Endothelial cell of umbilical vein (primary cell): ENCODE results near the gene MYO18A. TPM values are rescaled to one million over a fixed set of nuclear protein-coding genes. Genes with fewer than 3 reads are reported as not detected.

Experiments used
- BruUV-seq: library from RNA; stranded (reverse); fragments of 400-500 nt; replicated peaks from 2 replicates; lab custom pipeline; 2021; lab: Mats Ljungman, UMichigan
- CTCF ChIA-PET: fragments of 300-600, 350-600 bp; sonication (Branson Sonifier 250); formaldehyde crosslinking; loops from one replicate; lab custom pipeline; 2021; ENCODE audit warnings: antibody characterized with exemption, inconsistent platforms; lab: Charles Lee
- POLR2A ChIA-PET: fragments of 300-600, 350-600 bp; sonication (Branson Sonifier 250); formaldehyde crosslinking; loops from one replicate; lab custom pipeline; 2021; ENCODE audit warnings: antibody characterized with exemption, inconsistent platforms; lab: Charles Lee
- DNase-seq: peaks from one replicate; pipeline ENCODE4 v3.0.0-alpha.2; 2011; ENCODE audit warnings: low read depth, low spot score
- FAIRE-seq: peaks from 2 replicates; lab custom pipeline; 2011; peaks lifted over from hg19 to GRCh38; lab: Jason Lieb, UNC
- H2AFZ ChIP-seq: 2 replicates; pipeline ENCODE4 v1.6.0; 2012; ENCODE audit warnings: low read depth, low read length, control low read depth, inconsistent platforms
- H3K27ac ChIP-seq: 2 replicates; pipeline ENCODE4 v1.5.1; 2011; ENCODE audit warnings: low read depth, mild to moderate bottlenecking, control low read depth, low read length, moderate library complexity; ENCODE audit not compliant: insufficient read depth
- H3K27me3 ChIP-seq, 2 experiments: 2 replicates each; pipeline versions ENCODE4 v1.6.0 to v1.6.1; 2011; ENCODE audit warnings: low read length in 2 of 2, mixed read lengths in 1 of 2; ENCODE audit not compliant: control insufficient read depth in 2 of 2, insufficient read depth in 2 of 2
- H3K36me3 ChIP-seq, 2 experiments: 2 replicates in 1 of 2; 3 replicates in 1 of 2; pipeline ENCODE4 v1.5.1; 2011; ENCODE audit warnings: low read length in 2 of 2, mild to moderate bottlenecking in 1 of 2, moderate library complexity in 1 of 2; ENCODE audit not compliant: control insufficient read depth in 2 of 2, insufficient read depth in 2 of 2; ENCODE audit errors: extremely low read depth in 1 of 2
- H3K4me1 ChIP-seq: 3 replicates; pipeline ENCODE4 v1.5.1; 2011; ENCODE audit warnings: mild to moderate bottlenecking, low read length; ENCODE audit not compliant: control insufficient read depth, insufficient read depth; ENCODE audit errors: extremely low read depth
- H3K4me2 ChIP-seq: 2 replicates; pipeline ENCODE4 v1.6.1; 2011; ENCODE audit warnings: low read length, control low read depth, mixed read lengths; ENCODE audit not compliant: insufficient read depth
- H3K4me3 ChIP-seq, 3 experiments: fragments of 200-600 bp in 1 of 3; sonication (generic), shearing (Covaris generic) in 1 of 3; replicated peaks in 1 of 3; 2 replicates each; pipeline ENCODE4 v1.5.1; 2011 to 2016; ENCODE audit warnings: control low read depth in 3 of 3, low read length in 3 of 3, mild to moderate bottlenecking in 2 of 3, inconsistent platforms in 1 of 3, low read depth in 1 of 3, moderate library complexity in 1 of 3; ENCODE audit not compliant: insufficient read depth in 1 of 3
- H3K79me2 ChIP-seq: 2 replicates; pipeline ENCODE4 v1.6.0; 2012; ENCODE audit warnings: low read length, inconsistent platforms; ENCODE audit not compliant: control insufficient read depth, insufficient read depth
- H3K9ac ChIP-seq: replicated peaks from 2 replicates; pipeline ENCODE3; 2011; ENCODE audit warnings: low read length, control low read depth; ENCODE audit not compliant: insufficient read depth; ENCODE audit errors: extremely low read depth
- H3K9me1 ChIP-seq: replicated peaks from 3 replicates; pipeline ENCODE4 v1.6.0; 2011; ENCODE audit warnings: mild to moderate bottlenecking, low read length; ENCODE audit not compliant: control insufficient read depth, insufficient read depth; ENCODE audit errors: extremely low read depth
- H3K9me3 ChIP-seq: replicated peaks from 2 replicates; pipeline ENCODE4 v1.5.1; 2012; ENCODE audit warnings: low read length, inconsistent platforms; ENCODE audit not compliant: control insufficient read depth, insufficient read depth
- H4K20me1 ChIP-seq: replicated peaks from 2 replicates; pipeline ENCODE3; 2011; ENCODE audit warnings: mild to moderate bottlenecking, low read length; ENCODE audit not compliant: control insufficient read depth, insufficient read depth; ENCODE audit errors: extremely low read depth
- CTCF ChIP-seq, 2 donors: IDR thresholded peaks; 1 replicate in 1 of 2; 2 replicates in 1 of 2; pipeline ENCODE4 v1.5.1; 2011; ENCODE audit warnings: low read length in 2 of 2, mild to moderate bottlenecking in 2 of 2, moderate library complexity in 2 of 2, control low read depth in 1 of 2, inconsistent platforms in 1 of 2, low read depth in 1 of 2; ENCODE audit not compliant: insufficient read depth in 1 of 2; ENCODE audit errors: extremely low read depth in 1 of 2
- EZH2 ChIP-seq: IDR thresholded peaks from 2 replicates; pipeline ENCODE4 v1.6.1; 2012; ENCODE audit warnings: borderline replicate concordance, low read depth, mild to moderate bottlenecking, moderate library complexity, low read length, inconsistent platforms; ENCODE audit not compliant: severe bottlenecking
- FOS ChIP-seq: IDR thresholded peaks from 2 replicates; pipeline ENCODE4 v1.6.1; 2011; ENCODE audit warnings: mild to moderate bottlenecking, low read length, moderate library complexity, borderline replicate concordance; ENCODE audit not compliant: insufficient read depth
- GATA2 ChIP-seq: IDR thresholded peaks from 2 replicates; pipeline ENCODE4 v1.7.0; 2011; ENCODE audit warnings: low read depth, mild to moderate bottlenecking, moderate library complexity, mixed read lengths, low read length; ENCODE audit not compliant: insufficient read length, insufficient read depth
- JUN ChIP-seq: IDR thresholded peaks from 2 replicates; pipeline ENCODE4 v1.6.1; 2011; ENCODE audit warnings: borderline replicate concordance, low read depth; ENCODE audit not compliant: insufficient read length, insufficient read depth
- MAX ChIP-seq: IDR thresholded peaks from 2 replicates; pipeline ENCODE4 v1.6.1; 2011; ENCODE audit not compliant: insufficient read depth, insufficient read length
- MYC ChIP-seq: IDR thresholded peaks from one replicate; pipeline ENCODE4 v1.6.1; 2011; ENCODE audit warnings: mild to moderate bottlenecking, low read depth, low read length
- POLR2A ChIP-seq: IDR thresholded peaks from 2 replicates; pipeline ENCODE4 v1.6.1; 2012; ENCODE audit warnings: low read depth, mild to moderate bottlenecking, control low read depth, low read length
- POLR2AphosphoS5 ChIP-seq: IDR thresholded peaks from 2 replicates; pipeline ENCODE4 v1.6.1; 2012; ENCODE audit warnings: low read depth, mild to moderate bottlenecking, control low read depth, low read length, moderate library complexity; ENCODE audit not compliant: insufficient read depth
- dilution Hi-C: fragments of 300-500 bp; cut with MboI; formaldehyde crosslinking; loops from one replicate; pipeline ENCODE4 v1.15.0; 2019; ENCODE audit warnings: low sequenced_read_pairs; ENCODE audit not compliant: extremely low pct_ligation_motif_present
- intact Hi-C: fragments of 100-400 bp; cut with micrococcal nuclease; formaldehyde crosslinking; loops from one replicate; pipeline ENCODE4 v1.10.0; 2022
- polyA plus RNA-seq, 4 experiments: library from polyadenylated mRNA; depleted of rRNA in 3 of 4; stranded (reverse) in 3 of 4; unstranded in 1 of 4; fragments of >200 nt; gene quantifications; 2 replicates each; pipeline versions ENCODE4 v1.2.1 to v1.2.3, GENCODE V29; 2011 to 2012; ENCODE audit warnings: missing spikeins in 1 of 4
- total RNA-seq: library from RNA; stranded (reverse); gene quantifications from 2 replicates; pipeline ENCODE4 v1.2.3, GENCODE V29; 2021

MYO18A gene
- total and polyA plus RNA-seq, 2 donors (not counting 3 experiments of a cell fraction or from before 2014, with no cell fraction given), result 3.9 to 28.3 TPM

GRCh38 chr17:29074488-29074887 lies 105.7 kb downstream of the MYO18A start:
- FAIRE-seq, result no peak
- DNase-seq, result no peak
- no peak overlapping the region for H3K27ac ChIP-seq
- no peak overlapping the region for H2AFZ ChIP-seq
- no peak overlapping the region for H3K4me3 ChIP-seq
- H4K20me1 ChIP-seq, result no peaks in the 10 kb centered on the region
- ChIA-PET CTCF (interaction anchor here (2.0 kb wide), 1 partner anchor 43 kb away, joined by 5 read pairs; no protein-coding TSS in a partner anchor), POLR2A (no interaction called here)
- dilution Hi-C loops (no loop called here), intact Hi-C loops (no loop called here)
- H3K79me2 ChIP-seq, result no peaks in the 10 kb centered on the region
- H3K4me1 ChIP-seq, result no peaks in the 10 kb centered on the region
- no peak for TF ChIP-seq CTCF (IDR thresholded peaks at IDR 0.05; ENCODE audit: extremely low read depth in 1 of 2, insufficient read depth in 1 of 2, low read depth in 1 of 2, low read length in 2 of 2)
- TF ChIP-seq MAX, result no peak
- no peak for TF ChIP-seq FOS
- no peak for TF ChIP-seq GATA2
- TF ChIP-seq POLR2A, result no peak
- no peak for TF ChIP-seq JUN
- no peak for TF ChIP-seq POLR2AphosphoS5
- TF ChIP-seq EZH2, result no peak
- TF ChIP-seq MYC, result no peak
- peaks cover 4 to 8% of the 10 kb centered on the region in 2 experiments for H3K27me3 ChIP-seq
- no peaks in the 10 kb centered on the region for H3K9me1 ChIP-seq
- no peak overlapping the region for H3K9ac ChIP-seq
- BruUV-seq, result no TSS peak
- H3K4me2 ChIP-seq, result no peak overlapping the region
- no peaks in the 10 kb centered on the region for H3K9me3 ChIP-seq
- no peaks in the 10 kb centered on the region for H3K36me3 ChIP-seq
